WERI-Rb-1 (cell line): ENCODE results near the gene TRIM63.

Experiments
- DNase-seq: peaks from one replicate; pipeline ENCODE4 v3.0.0-alpha.2; 2020
- H3K27ac ChIP-seq: fragments of 250-450 bp; sonication (Bioruptor Pico); 2 replicates; pipeline ENCODE4 v1.5.1; 2020; ENCODE audit warnings: mild to moderate bottlenecking, moderate library complexity
- H3K27me3 ChIP-seq: fragments of 250-450 bp; sonication (Bioruptor Pico); 2 replicates; pipeline ENCODE4 v1.5.1; 2021; ENCODE audit warnings: mild to moderate bottlenecking, low read depth, moderate library complexity; ENCODE audit not compliant: insufficient read depth, severe bottlenecking
- H3K36me3 ChIP-seq: fragments of 250-450 bp; sonication (Bioruptor Pico); 2 replicates; pipeline ENCODE4 v1.5.1; 2020; ENCODE audit warnings: mild to moderate bottlenecking, moderate library complexity
- H3K4me3 ChIP-seq: 2 replicates; pipeline ENCODE4 v1.5.1; 2011; ENCODE audit warnings: low read depth, mild to moderate bottlenecking, control low read depth, low read length
- H3K9me3 ChIP-seq: fragments of 250-450 bp; sonication (Bioruptor Pico); 2 replicates; pipeline ENCODE4 v1.5.1; 2021; ENCODE audit warnings: mild to moderate bottlenecking, moderate library complexity; ENCODE audit not compliant: severe bottlenecking
- TF ChIP-seq, protein P1 (sequence below): IDR thresholded peaks from 2 replicates; pipeline ENCODE4 v1.5.1; 2011; ENCODE audit warnings: low read depth, mild to moderate bottlenecking, control low read depth, inconsistent platforms, low read length

Gene TRIM63

DNA sequence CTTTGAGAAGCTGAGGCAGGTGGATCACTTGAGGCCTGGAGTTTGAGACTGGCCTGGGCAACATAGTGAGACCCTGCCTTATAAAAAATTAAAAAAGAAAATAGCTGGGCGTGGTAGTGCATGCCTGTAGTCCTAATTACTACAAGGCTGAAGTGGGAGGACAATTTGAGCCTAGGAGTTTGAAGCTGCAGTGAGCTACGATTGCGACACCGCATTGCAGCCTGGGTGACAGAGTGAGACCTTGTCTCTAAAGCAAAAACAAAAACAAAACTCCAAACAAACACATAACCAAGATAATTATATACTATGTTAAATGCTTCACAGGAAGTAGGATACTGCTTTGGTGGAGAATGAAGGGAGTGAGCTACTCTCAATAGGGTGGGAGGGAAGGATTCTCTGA, 64.2 kb downstream of the TRIM63 start:
- Histone ChIP-seq H3K27me3 (no peaks in the 10 kb centered on the region), H3K27ac (no peak overlapping the region), H3K36me3 (no peaks in the 10 kb centered on the region), H3K4me3 (no peak overlapping the region), H3K9me3 (no peaks in the 10 kb centered on the region)
- no peak for DNase-seq
- TF ChIP-seq, protein P1, sequence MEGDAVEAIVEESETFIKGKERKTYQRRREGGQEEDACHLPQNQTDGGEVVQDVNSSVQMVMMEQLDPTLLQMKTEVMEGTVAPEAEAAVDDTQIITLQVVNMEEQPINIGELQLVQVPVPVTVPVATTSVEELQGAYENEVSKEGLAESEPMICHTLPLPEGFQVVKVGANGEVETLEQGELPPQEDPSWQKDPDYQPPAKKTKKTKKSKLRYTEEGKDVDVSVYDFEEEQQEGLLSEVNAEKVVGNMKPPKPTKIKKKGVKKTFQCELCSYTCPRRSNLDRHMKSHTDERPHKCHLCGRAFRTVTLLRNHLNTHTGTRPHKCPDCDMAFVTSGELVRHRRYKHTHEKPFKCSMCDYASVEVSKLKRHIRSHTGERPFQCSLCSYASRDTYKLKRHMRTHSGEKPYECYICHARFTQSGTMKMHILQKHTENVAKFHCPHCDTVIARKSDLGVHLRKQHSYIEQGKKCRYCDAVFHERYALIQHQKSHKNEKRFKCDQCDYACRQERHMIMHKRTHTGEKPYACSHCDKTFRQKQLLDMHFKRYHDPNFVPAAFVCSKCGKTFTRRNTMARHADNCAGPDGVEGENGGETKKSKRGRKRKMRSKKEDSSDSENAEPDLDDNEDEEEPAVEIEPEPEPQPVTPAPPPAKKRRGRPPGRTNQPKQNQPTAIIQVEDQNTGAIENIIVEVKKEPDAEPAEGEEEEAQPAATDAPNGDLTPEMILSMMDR, result no peak
